WTC11 (cell line): ENCODE data around the gene RALBP1.

ENCODE experiments used
- ATF2 ChIP-seq: sonication (generic); formaldehyde crosslinking; IDR thresholded peaks from 2 replicates; pipeline ENCODE4 v1.8.1; 2022; ENCODE audit warnings: low read depth, missing genetic modification reagents, borderline replicate concordance
- CTCF ChIP-seq: fragments of 200-600 bp; IDR thresholded peaks from 2 replicates; pipeline ENCODE4 v1.8.0; 2022; ENCODE audit warnings: antibody characterized with exemption
- EMX1 ChIP-seq: fragments of 250-450 bp; sonication (Bioruptor Pico); IDR thresholded peaks from 2 replicates; pipeline ENCODE4 v1.8.0; 2021; ENCODE audit warnings: mild to moderate bottlenecking
- ESRRA ChIP-seq: sonication (generic); formaldehyde crosslinking; IDR thresholded peaks from 2 replicates; pipeline ENCODE4 v1.8.1; 2022; ENCODE audit warnings: mild to moderate bottlenecking, missing genetic modification reagents, borderline replicate concordance
- FOXJ3 ChIP-seq: sonication (generic); formaldehyde crosslinking; IDR thresholded peaks from 2 replicates; pipeline ENCODE4 v1.9.0; 2021; ENCODE audit warnings: missing genetic modification reagents, mild to moderate bottlenecking, borderline replicate concordance
- FOXP1 ChIP-seq: sonication (generic); formaldehyde crosslinking; IDR thresholded peaks from 2 replicates; pipeline ENCODE4 v1.8.0; 2022; ENCODE audit warnings: missing genetic modification reagents, mild to moderate bottlenecking, moderate library complexity, borderline replicate concordance
- NFYB ChIP-seq: sonication (generic); formaldehyde crosslinking; conservative IDR thresholded peaks from 2 replicates; pipeline ENCODE4 v1.8.0; 2022; ENCODE audit warnings: low read depth, missing genetic modification reagents
- NR1H2 ChIP-seq: sonication (generic); formaldehyde crosslinking; IDR thresholded peaks from 2 replicates; pipeline ENCODE4 v1.9.0; 2021; ENCODE audit warnings: mild to moderate bottlenecking, moderate library complexity, missing genetic modification reagents
- RELA ChIP-seq: sonication (generic); formaldehyde crosslinking; IDR thresholded peaks from 2 replicates; pipeline ENCODE4 v1.8.1; 2022; ENCODE audit warnings: missing genetic modification reagents, mild to moderate bottlenecking, borderline replicate concordance
- SP1 ChIP-seq: sonication (generic); formaldehyde crosslinking; conservative IDR thresholded peaks from 2 replicates; pipeline ENCODE4 v1.8.1; 2022; ENCODE audit warnings: missing genetic modification reagents
- USF2 ChIP-seq: sonication (generic); formaldehyde crosslinking; IDR thresholded peaks from 2 replicates; pipeline ENCODE4 v1.8.1; 2023; ENCODE audit warnings: mild to moderate bottlenecking, missing genetic modification reagents, moderate library complexity
- ZNF219 ChIP-seq: sonication (generic); formaldehyde crosslinking; IDR thresholded peaks from 2 replicates; pipeline ENCODE4 v1.8.0; 2023; ENCODE audit warnings: missing genetic modification reagents, mild to moderate bottlenecking, borderline replicate concordance

- TF ChIP-seq CTCF, result no peak
- TF ChIP-seq RELA (CRISPR knock-in tag), result no peak
- TF ChIP-seq EMX1 (CRISPR knock-in tag), result no peak
- TF ChIP-seq USF2 (CRISPR knock-in tag), result no peak
- no peak for TF ChIP-seq ESRRA (CRISPR knock-in tag)
- TF ChIP-seq NR1H2 (CRISPR knock-in tag), result no peak
- no peak for TF ChIP-seq ATF2 (CRISPR knock-in tag)
- TF ChIP-seq FOXP1 (CRISPR knock-in tag), result no peak
- no peak for TF ChIP-seq ZNF219 (CRISPR knock-in tag)
- TF ChIP-seq NFYB, result no peak
- no peak for TF ChIP-seq FOXJ3
- no peak for TF ChIP-seq SP1 (CRISPR knock-in tag)
Measured at GRCh38 chr18:9444549-9444948, 30.8 kb upstream of the RALBP1 start.
